IPS-15b (cell line): ENCODE measurements around the gene DYNC2H1.

Source experiments
- H3K27me3 ChIP-seq: one replicate; pipeline ENCODE4 v1.6.1; 2013; ENCODE audit warnings: low read length; ENCODE audit not compliant: control insufficient read depth, insufficient read depth
- H3K36me3 ChIP-seq: one replicate; pipeline ENCODE4 v1.6.1; 2013; ENCODE audit warnings: low read length; ENCODE audit not compliant: control insufficient read depth, insufficient read depth
- H3K4me1 ChIP-seq: one replicate; pipeline ENCODE4 v1.6.1; 2013; ENCODE audit warnings: mild to moderate bottlenecking, low read length; ENCODE audit not compliant: control insufficient read depth, insufficient read depth
- H3K4me3 ChIP-seq: one replicate; pipeline ENCODE4 v1.5.1; 2013; ENCODE audit warnings: low read depth, low read length
- H3K9ac ChIP-seq: one replicate; pipeline ENCODE4 v1.6.1; 2013; ENCODE audit warnings: low read depth, mild to moderate bottlenecking, low read length
- H3K9me3 ChIP-seq: one replicate; pipeline ENCODE4 v1.6.1; 2013; ENCODE audit warnings: mild to moderate bottlenecking, low read length; ENCODE audit not compliant: control insufficient read depth, insufficient read depth

Gene DYNC2H1

DNA sequence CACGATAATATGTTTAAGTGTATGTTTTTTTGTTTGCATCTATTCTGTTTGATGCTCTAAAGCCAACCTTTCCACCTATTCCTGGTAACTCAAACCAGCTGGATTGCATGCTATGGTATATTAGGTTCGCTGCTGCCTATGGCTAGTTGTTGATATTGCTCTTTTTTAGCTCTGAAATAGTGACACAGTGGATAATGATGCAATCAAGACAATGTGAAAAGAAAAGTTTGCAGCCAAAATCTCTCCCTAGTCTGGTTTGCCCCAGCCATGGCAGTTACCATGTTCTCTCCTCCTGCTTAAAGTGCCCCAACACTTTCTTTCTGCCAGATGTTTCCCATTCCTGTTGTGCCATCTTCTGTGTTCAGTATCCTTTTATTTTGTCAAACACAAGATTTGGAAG lies 269.7 kb downstream of the DYNC2H1 start:
- Histone ChIP-seq H3K9ac (no peak overlapping the region), H3K4me1 (no peaks in the 10 kb centered on the region), H3K4me3 (no peak overlapping the region), H3K9me3 (no peaks in the 10 kb centered on the region), H3K36me3 (no peaks in the 10 kb centered on the region), H3K27me3 (no peaks in the 10 kb centered on the region)

DNA sequence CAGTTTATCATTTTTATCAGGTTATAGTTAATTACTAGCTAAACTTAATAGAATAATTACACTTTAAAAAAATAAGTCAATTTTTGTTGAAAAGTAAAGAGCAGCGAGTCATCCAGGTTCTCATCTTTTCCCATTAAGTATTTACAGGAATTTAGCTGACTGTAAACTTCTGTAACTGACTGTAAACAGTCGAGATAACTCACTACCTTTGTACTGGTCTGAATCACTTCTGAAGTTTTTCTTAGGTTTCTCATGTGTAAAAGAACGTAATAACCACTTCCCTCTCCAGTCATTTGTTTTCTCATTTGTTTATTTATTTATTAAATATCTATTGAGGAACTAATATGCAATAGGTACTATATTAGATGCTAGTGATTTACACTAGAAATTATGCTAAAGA lies 270.8 kb downstream of the DYNC2H1 start:
- no peaks in the 10 kb centered on the region for H3K9me3 ChIP-seq
- H3K4me1 ChIP-seq = no peaks in the 10 kb centered on the region
- H3K36me3 ChIP-seq = no peaks in the 10 kb centered on the region
- no peak overlapping the region for H3K4me3 ChIP-seq
- H3K9ac ChIP-seq = no peak overlapping the region
- no peaks in the 10 kb centered on the region for H3K27me3 ChIP-seq

DNA sequence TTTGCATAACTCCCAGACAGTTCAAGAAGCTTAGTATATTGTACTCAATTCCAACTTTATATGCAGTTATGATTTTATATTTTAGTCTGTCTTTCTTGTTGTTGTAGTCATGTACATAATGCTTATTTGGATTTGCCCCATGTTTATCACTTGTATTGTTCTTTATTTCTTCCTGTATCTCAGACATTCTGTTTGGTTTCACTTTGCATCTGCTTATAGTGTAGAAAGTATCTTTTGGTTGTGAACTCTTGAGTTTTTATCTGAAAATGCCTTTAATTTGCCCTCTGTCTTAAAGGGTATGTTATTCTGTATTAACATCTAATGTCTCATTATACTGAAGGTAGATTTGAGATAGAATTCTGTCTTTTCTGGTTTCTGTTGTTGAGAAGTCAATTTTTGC lies 275.4 kb downstream of the DYNC2H1 start:
- H3K4me3 ChIP-seq = no peak overlapping the region
- H3K36me3 ChIP-seq = no peaks in the 10 kb centered on the region
- H3K27me3 ChIP-seq = no peaks in the 10 kb centered on the region
- no peak overlapping the region for H3K9ac ChIP-seq
- no peaks in the 10 kb centered on the region for H3K4me1 ChIP-seq
- no peaks in the 10 kb centered on the region for H3K9me3 ChIP-seq

DNA sequence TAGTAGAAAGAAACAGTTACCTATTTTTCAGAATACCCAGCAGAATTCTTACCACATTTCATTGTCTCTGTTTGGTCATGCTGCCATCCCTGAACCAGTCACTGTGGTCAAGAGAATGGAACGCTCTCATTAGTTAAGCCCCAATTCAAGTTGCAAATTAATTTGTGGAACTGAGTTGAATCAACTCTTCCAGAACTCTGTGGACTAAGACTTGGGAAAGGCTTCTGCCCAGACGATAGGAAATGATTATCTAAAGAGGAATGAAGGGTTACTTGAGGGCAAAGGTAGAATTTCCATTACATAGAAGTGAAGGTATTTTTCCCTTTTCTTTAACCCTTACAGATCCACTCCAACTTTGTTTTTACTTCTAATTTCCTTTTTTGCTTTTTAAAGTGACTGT lies 286.4 kb downstream of the DYNC2H1 start:
- Histone ChIP-seq H3K4me1 (no peaks in the 10 kb centered on the region), H3K36me3 (no peaks in the 10 kb centered on the region), H3K9me3 (no peaks in the 10 kb centered on the region), H3K27me3 (no peaks in the 10 kb centered on the region), H3K9ac (no peak overlapping the region), H3K4me3 (no peak overlapping the region)

DNA sequence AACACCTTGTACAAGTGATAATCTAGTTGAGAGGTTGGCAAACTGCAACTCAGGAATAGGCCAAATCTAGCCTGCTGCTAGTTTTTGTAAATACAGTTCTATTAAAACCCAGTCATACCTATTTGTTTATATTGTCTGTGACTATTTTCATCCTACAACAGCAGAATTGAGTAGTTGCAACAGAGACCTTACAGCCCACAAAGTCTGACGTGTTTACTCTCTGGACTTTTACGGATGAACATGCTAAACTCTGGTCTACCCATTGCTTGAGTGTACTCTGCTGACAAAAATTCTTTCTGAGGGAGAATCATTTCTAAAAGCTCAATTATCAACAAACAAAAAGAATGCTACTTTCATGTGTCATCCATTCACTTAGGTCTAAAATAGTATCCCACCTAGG lies 287.0 kb downstream of the DYNC2H1 start:
- H3K27me3 ChIP-seq = no peaks in the 10 kb centered on the region
- no peaks in the 10 kb centered on the region for H3K4me1 ChIP-seq
- H3K36me3 ChIP-seq = no peaks in the 10 kb centered on the region
- H3K4me3 ChIP-seq = no peak overlapping the region
- H3K9me3 ChIP-seq = no peaks in the 10 kb centered on the region
- H3K9ac ChIP-seq = no peak overlapping the region

DNA sequence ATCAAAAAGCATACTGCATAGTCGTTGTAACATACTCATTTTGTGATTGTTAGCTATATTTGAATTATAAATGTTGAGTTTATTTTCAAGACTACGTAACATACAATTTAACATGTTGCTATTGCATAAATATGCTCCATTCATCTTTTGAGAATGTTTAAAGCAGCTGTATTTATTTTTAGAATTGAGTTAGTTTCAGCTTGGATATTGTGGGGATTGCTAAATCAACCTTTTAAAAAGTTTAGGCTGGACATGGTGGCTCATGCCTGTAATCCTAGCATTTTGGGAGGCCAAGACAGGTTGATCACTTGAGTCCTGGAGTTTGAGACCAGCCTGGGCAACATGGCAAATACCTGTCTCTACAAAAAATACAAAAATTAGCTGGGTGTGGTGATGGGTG lies 288.1 kb downstream of the DYNC2H1 start:
- H3K36me3 ChIP-seq = no peaks in the 10 kb centered on the region
- H3K27me3 ChIP-seq = no peaks in the 10 kb centered on the region
- H3K4me3 ChIP-seq = no peak overlapping the region
- no peaks in the 10 kb centered on the region for H3K9me3 ChIP-seq
- no peak overlapping the region for H3K9ac ChIP-seq
- no peaks in the 10 kb centered on the region for H3K4me1 ChIP-seq

DNA sequence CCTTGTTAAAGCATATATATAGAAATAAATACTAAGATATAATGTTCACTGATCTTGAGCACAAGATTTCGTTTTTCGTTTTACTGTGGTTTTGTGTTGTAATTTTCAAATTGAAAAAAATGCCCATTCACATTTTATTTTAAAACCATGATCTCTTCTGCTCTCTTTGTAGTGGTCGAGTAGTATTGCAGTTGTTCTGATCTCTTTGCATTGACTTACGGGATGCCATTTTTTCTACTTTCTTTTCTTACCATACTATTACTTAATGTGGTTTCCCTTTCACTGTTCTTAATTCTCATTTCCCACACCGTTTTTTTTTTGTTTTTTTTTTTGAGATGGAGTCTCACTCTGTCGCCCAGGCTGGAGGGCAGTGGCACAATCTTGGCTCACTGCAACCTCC lies 289.6 kb downstream of the DYNC2H1 start:
- H3K36me3 ChIP-seq = no peaks in the 10 kb centered on the region
- H3K4me3 ChIP-seq = no peak overlapping the region
- H3K9ac ChIP-seq = no peak overlapping the region
- H3K4me1 ChIP-seq = no peaks in the 10 kb centered on the region
- no peaks in the 10 kb centered on the region for H3K9me3 ChIP-seq
- no peaks in the 10 kb centered on the region for H3K27me3 ChIP-seq

DNA sequence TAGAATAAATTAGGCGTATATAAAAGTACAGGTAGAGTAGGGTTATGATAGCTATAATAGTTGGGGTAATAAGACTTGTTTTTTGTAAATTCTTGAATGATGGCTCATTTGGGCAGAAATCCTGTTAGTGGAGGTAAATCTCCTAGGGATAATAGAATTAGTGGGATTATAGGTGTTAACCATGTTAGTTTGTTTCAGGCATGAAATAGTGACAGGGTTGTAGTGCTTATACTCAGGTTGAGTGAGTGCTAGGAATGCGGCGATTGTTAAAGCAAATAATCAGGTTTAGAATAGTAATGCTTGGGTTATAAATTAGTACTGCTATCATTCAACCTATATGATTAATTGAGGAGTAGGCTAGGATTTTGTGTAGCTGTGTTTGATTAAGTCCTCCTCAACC lies 297.1 kb downstream of the DYNC2H1 start:
- Histone ChIP-seq H3K4me3 (no peak overlapping the region), H3K4me1 (no peaks in the 10 kb centered on the region), H3K9me3 (no peaks in the 10 kb centered on the region), H3K9ac (no peak overlapping the region), H3K36me3 (no peaks in the 10 kb centered on the region), H3K27me3 (no peaks in the 10 kb centered on the region)

DNA sequence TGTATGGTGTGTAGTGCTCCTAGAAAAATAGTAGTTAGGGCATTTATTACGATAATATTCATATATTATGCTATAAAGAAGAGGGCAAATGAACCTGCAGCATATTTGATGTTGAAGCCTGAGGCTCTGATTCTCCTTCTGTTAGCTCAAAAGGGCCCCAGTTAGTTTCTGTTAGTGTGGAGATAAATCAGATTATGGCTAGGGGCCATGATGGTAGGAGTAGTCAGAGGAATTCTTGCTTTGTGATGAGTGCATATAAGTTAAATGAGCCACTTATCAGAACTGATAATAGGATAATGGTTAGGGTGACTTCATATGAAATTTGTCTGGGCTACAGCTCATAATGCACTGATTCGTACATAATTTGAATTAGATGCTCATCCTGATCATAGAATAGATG lies 298.4 kb downstream of the DYNC2H1 start:
- H3K9me3 ChIP-seq = no peaks in the 10 kb centered on the region
- H3K27me3 ChIP-seq = no peaks in the 10 kb centered on the region
- no peak overlapping the region for H3K4me3 ChIP-seq
- no peaks in the 10 kb centered on the region for H3K36me3 ChIP-seq
- no peak overlapping the region for H3K9ac ChIP-seq
- H3K4me1 ChIP-seq = no peaks in the 10 kb centered on the region

DNA sequence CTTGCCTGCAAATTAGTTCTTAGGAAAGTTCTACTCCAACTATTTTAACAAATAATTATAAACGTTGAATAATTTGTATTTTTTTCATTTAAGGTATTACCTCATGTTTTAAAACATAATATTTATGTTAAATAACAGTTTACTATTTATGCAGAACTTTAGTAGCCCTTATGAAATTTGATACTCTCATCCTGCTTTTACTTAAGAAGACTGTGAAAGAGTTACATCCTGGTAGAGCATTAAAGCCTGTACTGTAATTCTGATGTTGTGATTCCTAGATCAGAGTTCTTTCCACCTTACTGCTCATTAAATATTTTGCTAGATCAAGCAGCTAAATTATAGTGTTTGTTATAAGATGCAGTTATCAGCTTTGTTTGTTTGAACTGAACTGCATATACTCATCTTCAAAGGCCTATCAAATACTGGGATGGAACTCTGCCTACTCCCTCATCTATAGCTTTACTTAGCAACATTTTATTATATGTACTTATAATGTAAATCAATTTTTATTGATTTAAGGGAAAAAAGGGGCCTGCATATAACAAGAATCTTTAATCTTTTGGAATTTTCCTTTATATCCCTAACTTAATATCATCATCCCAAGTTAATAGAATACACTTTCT lies 304.2 kb downstream of the DYNC2H1 start:
- H3K9me3 ChIP-seq = no peaks in the 10 kb centered on the region
- no peak overlapping the region for H3K4me3 ChIP-seq
- no peaks in the 10 kb centered on the region for H3K4me1 ChIP-seq
- no peak overlapping the region for H3K9ac ChIP-seq
- no peaks in the 10 kb centered on the region for H3K27me3 ChIP-seq
- no peaks in the 10 kb centered on the region for H3K36me3 ChIP-seq

DNA sequence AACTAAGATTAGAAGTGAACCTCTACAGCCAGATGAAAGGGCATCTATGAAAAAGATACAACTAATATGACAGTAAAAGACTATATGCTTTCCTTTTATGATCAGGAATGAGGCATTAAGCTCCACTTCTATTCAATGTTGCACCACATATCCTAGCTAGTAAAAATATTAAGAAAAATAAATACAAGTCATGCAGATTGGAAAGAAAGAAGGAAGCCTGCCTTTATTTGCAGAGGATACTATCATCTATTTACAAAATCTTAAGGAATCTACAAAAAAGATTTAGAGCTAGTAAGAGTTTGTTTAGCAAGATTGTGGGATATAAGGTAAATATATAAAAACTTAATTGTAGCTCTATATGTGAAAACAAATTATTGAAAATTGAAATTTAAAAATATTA lies 308.8 kb downstream of the DYNC2H1 start:
- H3K9me3 ChIP-seq = no peaks in the 10 kb centered on the region
- no peak overlapping the region for H3K9ac ChIP-seq

DNA sequence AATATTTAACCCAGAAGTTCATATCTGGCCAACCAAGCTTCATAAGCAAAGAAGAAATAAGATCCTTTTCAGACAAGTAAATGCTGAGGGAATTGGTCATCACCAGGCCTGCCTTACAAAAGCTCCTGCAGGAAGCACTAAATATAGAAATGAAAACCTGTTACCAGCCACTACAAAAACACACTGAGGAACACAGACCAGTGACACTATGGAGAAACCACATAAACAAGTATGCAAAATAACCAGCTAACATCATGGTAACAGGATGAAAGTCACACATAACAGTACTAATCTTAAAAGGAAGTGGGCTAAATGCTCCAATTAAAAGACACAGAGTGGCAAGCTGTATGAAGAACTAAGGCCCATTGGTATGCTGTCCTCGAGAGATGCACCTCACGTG lies 311.4 kb downstream of the DYNC2H1 start:
- no peaks in the 10 kb centered on the region for H3K27me3 ChIP-seq
- no peaks in the 10 kb centered on the region for H3K4me1 ChIP-seq
- H3K36me3 ChIP-seq = no peaks in the 10 kb centered on the region
- no peaks in the 10 kb centered on the region for H3K9me3 ChIP-seq
- H3K9ac ChIP-seq = no peak overlapping the region
- H3K4me3 ChIP-seq = no peak overlapping the region

More for the DNA sequence above, 308.8 kb downstream of the DYNC2H1 start:
- H3K36me3 ChIP-seq = no peaks in the 10 kb centered on the region
- no peak overlapping the region for H3K4me3 ChIP-seq
- no peaks in the 10 kb centered on the region for H3K4me1 ChIP-seq
- no peaks in the 10 kb centered on the region for H3K27me3 ChIP-seq
